Measurements from ENCODE around the gene CTAGE1.

DNA sequence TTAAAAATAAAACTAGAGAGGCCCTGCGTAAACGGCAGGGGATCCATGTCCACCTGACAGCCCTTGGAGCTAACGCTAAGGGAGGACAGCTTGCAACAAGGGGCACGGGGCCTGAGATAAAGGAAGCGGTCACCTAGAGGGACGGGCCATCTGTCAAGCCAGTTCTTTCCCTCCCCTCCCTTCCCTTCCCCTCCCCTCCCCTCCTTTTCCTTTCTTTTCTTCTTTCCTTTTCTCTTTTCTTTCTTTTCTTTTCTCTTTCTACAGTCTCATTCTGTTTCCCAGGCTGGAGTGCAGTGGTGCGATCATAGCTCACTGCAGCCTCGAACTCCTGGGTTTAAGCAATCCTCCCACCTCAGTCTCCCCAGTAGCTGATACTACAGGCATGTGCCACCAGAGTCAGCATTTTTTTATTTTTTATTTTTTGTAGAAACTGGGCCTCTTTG lies 34.5 kb upstream of the CTAGE1 start:
- TF ChIP-seq EP300 (IDR thresholded peaks at IDR 0.05; ENCODE audit: borderline replicate concordance), result no peak
- TF ChIP-seq, protein P1, sequence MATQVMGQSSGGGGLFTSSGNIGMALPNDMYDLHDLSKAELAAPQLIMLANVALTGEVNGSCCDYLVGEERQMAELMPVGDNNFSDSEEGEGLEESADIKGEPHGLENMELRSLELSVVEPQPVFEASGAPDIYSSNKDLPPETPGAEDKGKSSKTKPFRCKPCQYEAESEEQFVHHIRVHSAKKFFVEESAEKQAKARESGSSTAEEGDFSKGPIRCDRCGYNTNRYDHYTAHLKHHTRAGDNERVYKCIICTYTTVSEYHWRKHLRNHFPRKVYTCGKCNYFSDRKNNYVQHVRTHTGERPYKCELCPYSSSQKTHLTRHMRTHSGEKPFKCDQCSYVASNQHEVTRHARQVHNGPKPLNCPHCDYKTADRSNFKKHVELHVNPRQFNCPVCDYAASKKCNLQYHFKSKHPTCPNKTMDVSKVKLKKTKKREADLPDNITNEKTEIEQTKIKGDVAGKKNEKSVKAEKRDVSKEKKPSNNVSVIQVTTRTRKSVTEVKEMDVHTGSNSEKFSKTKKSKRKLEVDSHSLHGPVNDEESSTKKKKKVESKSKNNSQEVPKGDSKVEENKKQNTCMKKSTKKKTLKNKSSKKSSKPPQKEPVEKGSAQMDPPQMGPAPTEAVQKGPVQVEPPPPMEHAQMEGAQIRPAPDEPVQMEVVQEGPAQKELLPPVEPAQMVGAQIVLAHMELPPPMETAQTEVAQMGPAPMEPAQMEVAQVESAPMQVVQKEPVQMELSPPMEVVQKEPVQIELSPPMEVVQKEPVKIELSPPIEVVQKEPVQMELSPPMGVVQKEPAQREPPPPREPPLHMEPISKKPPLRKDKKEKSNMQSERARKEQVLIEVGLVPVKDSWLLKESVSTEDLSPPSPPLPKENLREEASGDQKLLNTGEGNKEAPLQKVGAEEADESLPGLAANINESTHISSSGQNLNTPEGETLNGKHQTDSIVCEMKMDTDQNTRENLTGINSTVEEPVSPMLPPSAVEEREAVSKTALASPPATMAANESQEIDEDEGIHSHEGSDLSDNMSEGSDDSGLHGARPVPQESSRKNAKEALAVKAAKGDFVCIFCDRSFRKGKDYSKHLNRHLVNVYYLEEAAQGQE (IDR thresholded peaks at IDR 0.05; ENCODE audit: low read depth), result no peak
- no peak for TF ChIP-seq RAD21 (IDR thresholded peaks at IDR 0.05; ENCODE audit: low read depth)
- TF ChIP-seq TAF1 (IDR thresholded peaks at IDR 0.05; ENCODE audit: low read depth), result no peak
- no peak for TF ChIP-seq CREB1 (IDR thresholded peaks at IDR 0.05; ENCODE audit: low read depth)
- TF ChIP-seq TCF12 (IDR thresholded peaks at IDR 0.05; ENCODE audit: low read depth), result no peak
- TF ChIP-seq EGR1 (IDR thresholded peaks at IDR 0.05), result no peak
- no peak for TF ChIP-seq FOXM1 (IDR thresholded peaks at IDR 0.05; ENCODE audit: borderline replicate concordance, low read depth)
- no peak for TF ChIP-seq YY1 (IDR thresholded peaks at IDR 0.05; ENCODE audit: low read depth)
- no peak for TF ChIP-seq CEBPB (IDR thresholded peaks at IDR 0.05)

Measured in Ishikawa (cell line).